ENCODE data around the gene NLRP6. TPM values are rescaled to one million over a fixed set of nuclear protein-coding genes. Genes with fewer than 3 reads are reported as not detected.
A peak's percentile ranks its signal among the peaks of the same experiment; 100 is the strongest.

Gene NLRP6
- total RNA-seq, 2 donors from 2014 or later, result 0.88 to 2.5 TPM

- peaks cover 0 to 7% of the 10 kb centered on the region in 2 donors for H3K9me3 Mint-ChIP-seq
- peak overlapping the region in 1 of 2 donors; percentile 51 for H3K27ac Mint-ChIP-seq
- H3K36me3 Mint-ChIP-seq, result peaks cover 7 to 10% of the 10 kb centered on the region in 2 donors
- DNase-seq (ENCODE audit: low spot score in 2 of 2) (no peak), ATAC-seq (no peak)
Observed at GRCh38 chr11:272195-272930, 5.8 kb upstream of the NLRP6 start.

- no peak overlapping the region for H3K27ac Mint-ChIP-seq
- peaks cover 3 to 11% of the 10 kb centered on the region in 2 donors for H3K9me3 Mint-ChIP-seq
- peaks cover 10 to 15% of the 10 kb centered on the region in 2 donors for H3K36me3 Mint-ChIP-seq
- DNase-seq (ENCODE audit: low spot score in 2 of 2), result no peak
- ATAC-seq, result no peak
Observed at GRCh38 chr11:272931-273198, 5.3 kb upstream of the NLRP6 start.

GRCh38 chr11:276219-276618 lies 2.0 kb upstream of the NLRP6 start:
- ATAC-seq (no peak), DNase-seq (ENCODE audit: low spot score in 2 of 2) (no peak)
- Mint-ChIP-seq H3K9me3 (peaks cover 3 to 13% of the 10 kb centered on the region in 2 donors), H3K36me3 (peaks cover 19 to 24% of the 10 kb centered on the region in 2 donors), H3K27ac (peak overlapping the region in 1 of 2 donors; percentile 65)

- Mint-ChIP-seq H3K36me3 (peaks cover 24 to 26% of the 10 kb centered on the region in 2 donors), H3K27ac (peak overlapping the region in 1 of 2 donors; percentile 65), H3K9me3 (peaks cover 3 to 13% of the 10 kb centered on the region in 2 donors)
- DNase-seq (ENCODE audit: low spot score in 2 of 2) (peak; percentile 5 to 54), ATAC-seq (no peak)
Observed at GRCh38 chr11:279040-279965, 1.1 kb downstream of the NLRP6 start.

GRCh38 chr11:279966-280705 lies 1.9 kb downstream of the NLRP6 start:
- Mint-ChIP-seq H3K36me3 (peaks cover 24 to 26% of the 10 kb centered on the region in 2 donors), H3K27ac (no peak overlapping the region), H3K9me3 (peaks cover 3 to 13% of the 10 kb centered on the region in 2 donors)
- ATAC-seq (peak; percentile 35 to 54), DNase-seq (ENCODE audit: low spot score in 2 of 2) (peak; percentile 50 to 57)

- DNase-seq (ENCODE audit: low spot score in 2 of 2) (peak; percentile 32 to 59), ATAC-seq (peak; percentile 42 to 47)
- Mint-ChIP-seq H3K36me3 (peaks cover 24 to 26% of the 10 kb centered on the region in 2 donors), H3K27ac (no peak overlapping the region), H3K9me3 (peaks cover 3 to 13% of the 10 kb centered on the region in 2 donors)
Observed at GRCh38 chr11:280706-281485, 2.7 kb downstream of the NLRP6 start.

GRCh38 chr11:281486-282161 lies 3.4 kb downstream of the NLRP6 start:
- H3K36me3 Mint-ChIP-seq, result peaks cover 21 to 23% of the 10 kb centered on the region in 2 donors
- H3K9me3 Mint-ChIP-seq, result peaks cover 3 to 10% of the 10 kb centered on the region in 2 donors
- ATAC-seq (peak in 1 of 2 donors; percentile 32), DNase-seq (ENCODE audit: low spot score in 2 of 2) (peak in 1 of 2 donors; percentile 53)
- peak overlapping the region in 1 of 2 donors; percentile 35 for H3K27ac Mint-ChIP-seq

GRCh38 chr11:282171-282570 lies 4.0 kb downstream of the NLRP6 start:
- H3K36me3 Mint-ChIP-seq, result peaks cover 16 to 19% of the 10 kb centered on the region in 2 donors
- ATAC-seq (no peak), DNase-seq (ENCODE audit: low spot score in 2 of 2) (no peak)
- H3K9me3 Mint-ChIP-seq, result peaks cover 3 to 6% of the 10 kb centered on the region in 2 donors
- H3K27ac Mint-ChIP-seq, result peak overlapping the region in 1 of 2 donors; percentile 35

- ATAC-seq (no peak), DNase-seq (ENCODE audit: low spot score in 2 of 2) (peak in 1 of 2 donors; percentile 53)
- Mint-ChIP-seq H3K9me3 (peaks cover 1 to 3% of the 10 kb centered on the region in 2 donors), H3K36me3 (peaks cover 12 to 19% of the 10 kb centered on the region in 2 donors), H3K27ac (peak overlapping the region in 1 of 2 donors; percentile 35)
Observed at GRCh38 chr11:282630-283360, 4.6 kb downstream of the NLRP6 start.

GRCh38 chr11:283405-284104 lies 5.3 kb downstream of the NLRP6 start:
- ATAC-seq (no peak), DNase-seq (ENCODE audit: low spot score in 2 of 2) (no peak)
- H3K36me3 Mint-ChIP-seq, result peaks cover 11 to 21% of the 10 kb centered on the region in 2 donors
- H3K27ac Mint-ChIP-seq, result peak overlapping the region; percentile 10 to 35
- peaks cover 0 to 3% of the 10 kb centered on the region in 2 donors for H3K9me3 Mint-ChIP-seq

GRCh38 chr11:284105-285020 lies 6.2 kb downstream of the NLRP6 start:
- peaks cover 0 to 3% of the 10 kb centered on the region in 2 donors for H3K9me3 Mint-ChIP-seq
- DNase-seq (ENCODE audit: low spot score in 2 of 2) (peak in 1 of 2 donors; percentile 59), ATAC-seq (no peak)
- peak overlapping the region in 1 of 2 donors; percentile 35 for H3K27ac Mint-ChIP-seq
- peaks cover 7 to 21% of the 10 kb centered on the region in 2 donors for H3K36me3 Mint-ChIP-seq

- DNase-seq (ENCODE audit: low spot score in 2 of 2), result peak in 1 of 2 donors; percentile 54
- H3K9me3 Mint-ChIP-seq, result peaks cover 0 to 3% of the 10 kb centered on the region in 2 donors
- H3K36me3 Mint-ChIP-seq, result peaks cover 7 to 25% of the 10 kb centered on the region in 2 donors
- ATAC-seq, result no peak
- H3K27ac Mint-ChIP-seq, result peak overlapping the region in 1 of 2 donors; percentile 98
Observed at GRCh38 chr11:285021-285893, 7.0 kb downstream of the NLRP6 start.

- peaks cover 7 to 27% of the 10 kb centered on the region in 2 donors for H3K36me3 Mint-ChIP-seq
- H3K27ac Mint-ChIP-seq, result peak overlapping the region in 1 of 2 donors; percentile 98
- peaks cover 0 to 3% of the 10 kb centered on the region in 2 donors for H3K9me3 Mint-ChIP-seq
- ATAC-seq (no peak), DNase-seq (ENCODE audit: low spot score in 2 of 2) (no peak)
Observed at GRCh38 chr11:285894-286220, 7.7 kb downstream of the NLRP6 start.
